ENCODE data around the gene TIMP2.

TIMP2 gene

DNA sequence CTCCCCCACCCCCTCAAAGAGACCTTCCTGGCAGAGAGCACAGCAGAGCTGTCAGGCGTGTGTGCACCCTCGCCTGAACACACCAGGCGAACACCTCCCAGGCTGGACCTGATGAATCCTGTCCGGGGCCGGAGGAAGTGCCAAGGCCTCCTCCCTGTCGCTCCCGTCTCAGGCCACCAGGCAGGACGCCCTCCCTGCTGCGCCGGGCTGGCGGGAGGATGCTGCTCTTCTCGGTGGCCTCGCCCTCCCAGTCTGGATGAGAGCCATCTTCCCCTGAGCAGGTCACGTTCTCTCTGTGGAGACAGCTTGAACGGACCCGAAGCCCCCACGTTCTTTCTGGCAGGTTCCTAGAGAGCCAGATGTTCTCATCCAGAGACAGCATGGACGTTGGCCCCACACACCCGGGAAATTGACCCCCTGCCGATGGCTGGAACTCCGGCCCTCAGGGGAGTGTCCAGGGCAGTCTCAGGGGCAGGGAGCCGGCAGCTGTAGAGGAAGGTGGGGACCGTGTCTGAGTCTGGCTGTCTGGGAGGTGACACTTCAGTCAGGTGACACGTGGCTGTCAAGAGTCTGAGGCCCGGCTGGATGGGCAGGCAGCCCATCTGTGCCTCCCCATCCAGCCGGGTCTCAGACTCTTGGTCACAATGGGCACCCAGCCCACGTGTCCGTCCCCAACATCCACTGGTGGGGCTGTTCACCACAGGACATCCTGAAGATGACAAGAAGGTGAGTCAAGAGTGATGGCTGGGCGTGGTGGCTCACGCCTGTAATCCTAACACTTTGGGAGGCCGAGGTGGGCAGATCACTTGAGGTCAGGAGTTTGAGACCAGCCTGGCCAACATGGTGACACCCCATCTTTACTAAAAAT is 5.0 kb upstream of the TIMP2 start:
- no peak overlapping the region for H3K4me3 ChIP-seq (ENCODE audit: low read length)
- TF ChIP-seq, protein P1, sequence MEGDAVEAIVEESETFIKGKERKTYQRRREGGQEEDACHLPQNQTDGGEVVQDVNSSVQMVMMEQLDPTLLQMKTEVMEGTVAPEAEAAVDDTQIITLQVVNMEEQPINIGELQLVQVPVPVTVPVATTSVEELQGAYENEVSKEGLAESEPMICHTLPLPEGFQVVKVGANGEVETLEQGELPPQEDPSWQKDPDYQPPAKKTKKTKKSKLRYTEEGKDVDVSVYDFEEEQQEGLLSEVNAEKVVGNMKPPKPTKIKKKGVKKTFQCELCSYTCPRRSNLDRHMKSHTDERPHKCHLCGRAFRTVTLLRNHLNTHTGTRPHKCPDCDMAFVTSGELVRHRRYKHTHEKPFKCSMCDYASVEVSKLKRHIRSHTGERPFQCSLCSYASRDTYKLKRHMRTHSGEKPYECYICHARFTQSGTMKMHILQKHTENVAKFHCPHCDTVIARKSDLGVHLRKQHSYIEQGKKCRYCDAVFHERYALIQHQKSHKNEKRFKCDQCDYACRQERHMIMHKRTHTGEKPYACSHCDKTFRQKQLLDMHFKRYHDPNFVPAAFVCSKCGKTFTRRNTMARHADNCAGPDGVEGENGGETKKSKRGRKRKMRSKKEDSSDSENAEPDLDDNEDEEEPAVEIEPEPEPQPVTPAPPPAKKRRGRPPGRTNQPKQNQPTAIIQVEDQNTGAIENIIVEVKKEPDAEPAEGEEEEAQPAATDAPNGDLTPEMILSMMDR (conservative IDR thresholded peaks at IDR 0.05; ENCODE audit: low read depth, low read length), result no peak
- DNase-seq (ENCODE audit: low read depth), result no peak

DNA sequence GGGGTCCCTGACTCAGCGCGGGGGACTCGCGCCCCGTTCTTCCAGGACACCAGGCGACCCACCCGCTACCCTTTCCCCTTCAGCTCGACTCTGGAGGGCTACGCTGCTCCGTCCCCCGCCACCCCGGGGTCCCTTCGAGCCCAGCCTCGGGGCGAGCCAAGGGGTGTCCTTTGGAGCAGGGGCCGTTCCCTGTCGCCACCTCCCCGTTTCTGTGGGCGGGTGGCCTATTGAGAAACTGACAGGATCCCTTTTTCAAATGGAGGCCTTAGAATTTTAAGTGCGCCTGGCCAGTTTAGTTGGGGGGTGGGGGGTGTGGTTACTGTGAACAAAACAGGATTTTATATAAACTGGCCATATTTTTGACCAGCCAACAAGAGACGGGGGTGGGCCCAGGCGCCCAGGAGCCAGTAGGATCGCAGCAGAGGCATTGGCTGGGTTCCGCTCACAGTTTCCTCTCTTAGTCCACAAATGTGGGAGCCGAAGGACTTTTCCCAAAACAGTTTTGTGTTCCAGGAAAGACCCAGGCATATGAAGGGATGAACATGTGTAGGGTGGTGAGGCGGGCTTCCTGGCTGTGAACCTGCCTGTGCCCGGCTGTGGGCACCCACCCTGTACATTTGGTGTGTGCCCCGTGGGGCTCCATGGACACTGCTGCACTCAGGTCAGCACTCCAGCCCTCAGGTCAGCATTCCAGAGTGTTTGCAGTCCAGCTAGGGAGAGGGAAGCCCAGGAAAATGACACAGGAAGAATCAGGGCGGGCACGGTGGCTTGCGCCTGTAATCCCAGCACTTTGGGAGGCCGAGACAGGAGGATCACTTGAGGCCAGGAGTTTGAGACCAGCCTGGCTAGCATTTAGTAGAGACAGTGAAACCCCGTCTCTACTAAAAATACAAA is 722 bp upstream of the TIMP2 start:
- TF ChIP-seq, protein P1 (conservative IDR thresholded peaks at IDR 0.05; ENCODE audit: low read depth, low read length), result no peak
- H3K4me3 ChIP-seq (ENCODE audit: low read length), result peak overlapping the region; percentile 56
- no peak for DNase-seq (ENCODE audit: low read depth)

DNA sequence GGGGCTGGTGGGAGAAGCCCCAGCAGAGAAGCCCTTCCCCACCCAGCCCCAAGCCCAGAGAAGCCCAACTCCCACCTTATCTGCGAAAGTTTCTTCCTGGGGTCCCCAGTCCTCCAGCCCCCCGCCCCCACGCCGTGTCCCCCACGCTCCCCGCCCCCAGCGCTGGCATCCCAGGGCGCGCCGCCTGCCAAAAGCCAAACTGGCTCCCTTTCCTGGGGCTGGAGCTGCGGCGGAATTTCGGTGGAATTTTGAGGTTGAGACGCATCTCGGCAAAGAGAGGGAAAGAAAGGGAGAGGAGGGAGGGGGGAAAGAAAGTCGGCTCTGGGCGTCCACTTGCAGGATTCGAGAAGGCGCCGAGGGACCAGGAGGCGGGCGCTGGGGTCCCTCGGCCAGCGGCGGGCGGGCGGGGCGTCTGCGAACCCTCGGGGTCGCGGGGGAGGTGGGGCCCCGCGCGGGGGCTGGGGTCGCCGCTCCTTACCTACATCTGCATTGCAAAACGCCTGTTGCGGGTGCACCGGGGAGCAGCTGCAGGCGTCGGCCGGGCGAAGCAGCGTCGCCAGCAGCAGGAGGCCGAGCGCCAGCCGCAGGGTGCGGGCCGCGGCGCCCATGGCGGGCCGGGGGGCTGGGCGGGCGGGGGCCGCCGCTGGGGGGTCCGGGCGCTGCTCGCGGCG is 571 bp downstream of the TIMP2 start:
- peak overlapping the region; percentile 82 for H3K4me3 ChIP-seq (ENCODE audit: low read length)
- no peak for DNase-seq (ENCODE audit: low read depth)
- TF ChIP-seq, protein P1 (conservative IDR thresholded peaks at IDR 0.05; ENCODE audit: low read depth, low read length), result no peak

DNA sequence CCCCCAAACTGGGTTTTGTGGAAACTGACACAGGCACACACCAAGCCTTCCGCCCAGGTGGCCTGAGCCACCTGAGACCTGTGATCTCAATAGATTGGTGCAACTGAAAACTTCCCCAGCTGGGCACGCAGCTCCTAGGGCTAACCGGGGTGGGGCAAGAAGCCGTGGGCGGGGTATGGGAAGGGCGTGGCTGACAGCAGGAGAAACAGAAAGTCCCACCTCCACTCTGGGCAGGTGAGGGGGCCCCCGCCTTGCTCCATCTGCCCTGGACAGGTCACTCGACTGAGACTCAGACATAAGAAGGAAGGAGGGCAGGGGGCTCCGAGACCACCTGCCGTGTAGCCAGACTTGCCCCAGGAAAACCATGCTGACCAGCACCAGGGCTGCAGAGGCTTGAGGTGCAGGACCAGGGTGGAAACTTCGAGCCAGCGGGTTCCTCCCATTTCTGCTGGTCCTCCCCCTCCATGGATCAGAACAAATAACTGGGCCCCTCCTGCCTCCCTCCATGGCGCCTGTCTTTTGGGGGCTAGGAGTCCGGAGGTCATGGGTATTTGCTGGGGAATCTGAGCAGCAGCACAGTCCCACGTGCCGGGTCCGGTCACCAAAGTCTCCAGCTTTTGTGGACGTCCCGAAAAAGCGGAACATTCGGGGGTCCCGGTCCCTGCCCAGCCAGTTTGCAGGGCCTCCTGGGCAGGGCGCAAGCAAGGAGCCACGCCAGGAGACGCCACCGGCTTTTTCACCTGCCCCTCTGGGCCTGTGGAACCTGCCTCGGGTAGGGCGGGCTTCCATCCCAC is 1.3 kb downstream of the TIMP2 start:
- peak overlapping the region; percentile 82 for H3K4me3 ChIP-seq (ENCODE audit: low read length)
- no peak for DNase-seq (ENCODE audit: low read depth)
- TF ChIP-seq, protein P1 (conservative IDR thresholded peaks at IDR 0.05; ENCODE audit: low read depth, low read length), result no peak

DNA sequence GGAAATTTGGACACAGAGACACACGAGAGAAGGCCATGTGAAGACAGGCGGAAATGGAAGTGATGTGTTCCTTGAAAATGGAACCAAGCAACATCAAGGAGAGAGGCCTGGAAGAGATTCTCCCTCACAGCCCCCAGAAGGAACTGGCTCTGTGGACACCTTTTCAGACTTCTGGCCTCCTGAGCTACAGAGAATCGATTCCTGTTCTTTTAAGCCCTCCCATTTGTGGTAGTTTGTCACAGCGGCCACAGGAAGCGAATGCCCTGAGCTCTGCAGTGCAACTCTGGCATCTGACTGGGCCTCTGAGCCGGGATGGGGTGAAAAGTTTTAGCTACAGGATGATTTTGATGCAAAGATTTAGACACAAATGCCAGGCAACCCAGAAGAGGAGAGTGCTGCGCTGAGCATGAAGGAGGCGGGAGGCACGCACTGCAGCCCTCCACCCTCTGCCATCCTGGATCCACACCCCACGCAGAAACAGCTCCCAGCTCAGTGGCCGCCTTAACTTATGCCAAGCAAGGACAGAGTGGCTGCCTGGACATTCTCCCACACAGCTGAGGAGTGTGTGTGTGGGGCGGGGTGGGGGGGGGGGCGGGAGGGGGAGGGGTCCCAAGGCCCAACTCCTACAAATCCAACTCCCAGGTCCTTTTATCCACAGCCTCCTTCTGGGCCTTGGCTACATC is 2.2 kb downstream of the TIMP2 start:
- H3K4me3 ChIP-seq (ENCODE audit: low read length), result peak overlapping the region; percentile 82
- TF ChIP-seq, protein P1 (conservative IDR thresholded peaks at IDR 0.05; ENCODE audit: low read depth, low read length), result no peak
- DNase-seq (ENCODE audit: low read depth), result no peak

All from retinal pigment epithelial cell (primary cell).